Stomach smooth muscle (tissue), 2 donors: Measurements from ENCODE around the gene HACL1.
"Not testable (repeated sequence)": the region's sequence is repeated elsewhere in the genome, so short reads cannot be mapped to it uniquely, and the experiment has no call there.

Source experiments
- H3K27ac ChIP-seq: one replicate; pipeline ENCODE4 v1.7.0; 2013; ENCODE audit warnings: mild to moderate bottlenecking, low read length, inconsistent platforms
- H3K27me3 ChIP-seq, 2 donors: one replicate each; pipeline ENCODE4 v1.7.0; 2013; ENCODE audit warnings: low read length in 2 of 2; ENCODE audit not compliant: insufficient read depth in 2 of 2, control insufficient read depth in 1 of 2
- H3K36me3 ChIP-seq, 2 donors: one replicate each; pipeline ENCODE4 v1.7.0; 2013; ENCODE audit warnings: low read length in 2 of 2; ENCODE audit not compliant: control insufficient read depth in 2 of 2, insufficient read depth in 2 of 2
- H3K4me1 ChIP-seq: one replicate; pipeline ENCODE4 v1.7.0; 2013; ENCODE audit warnings: low read length; ENCODE audit not compliant: control insufficient read depth, insufficient read depth
- H3K4me3 ChIP-seq, 2 donors: one replicate each; pipeline ENCODE4 v1.7.0; 2013; ENCODE audit warnings: low read length in 2 of 2
- H3K9ac ChIP-seq, 2 donors: one replicate each; pipeline ENCODE4 v1.7.0; 2013; ENCODE audit warnings: low read length in 2 of 2, mild to moderate bottlenecking in 1 of 2
- H3K9me3 ChIP-seq, 2 donors: one replicate each; pipeline ENCODE4 v1.7.0; 2013; ENCODE audit warnings: low read length in 2 of 2; ENCODE audit not compliant: control insufficient read depth in 2 of 2
- donor health status: healthy.
- donor health status: Pancreatic carcinoma.

Gene HACL1

GRCh38 chr3:15629860-15630597, 28.7 kb upstream of the HACL1 start:
- peak overlapping the region; percentile 0 to 6 for H3K9ac ChIP-seq
- no peak overlapping the region for H3K27ac ChIP-seq
- H3K36me3 ChIP-seq: peaks cover 0 to 3% of the 10 kb centered on the region in 2 donors
- peaks cover 21% of the 10 kb centered on the region for H3K4me1 ChIP-seq
- no peaks in the 10 kb centered on the region for H3K9me3 ChIP-seq
- no peaks in the 10 kb centered on the region for H3K27me3 ChIP-seq
- peak overlapping the region; percentile 32 to 64 for H3K4me3 ChIP-seq

GRCh38 chr3:15628967-15629366, 27.6 kb upstream of the HACL1 start:
- Histone ChIP-seq H3K4me3 (no peak overlapping the region), H3K27me3 (no peaks in the 10 kb centered on the region), H3K9me3 (no peaks in the 10 kb centered on the region), H3K9ac (no peak overlapping the region), H3K4me1 (peaks cover 13% of the 10 kb centered on the region), H3K27ac (no peak overlapping the region), H3K36me3 (peaks cover 0 to 3% of the 10 kb centered on the region in 2 donors)

- Histone ChIP-seq H3K27ac (no peak overlapping the region), H3K9me3 (no peaks in the 10 kb centered on the region), H3K4me3 (no peak overlapping the region), H3K4me1 (no peaks in the 10 kb centered on the region), H3K9ac (no peak overlapping the region), H3K27me3 (no peaks in the 10 kb centered on the region), H3K36me3 (peaks cover 0 to 5% of the 10 kb centered on the region in 2 donors)
Observed at GRCh38 chr3:15623535-15624440, 22.4 kb upstream of the HACL1 start.

GRCh38 chr3:15619659-15620464, 18.5 kb upstream of the HACL1 start:
- H3K9ac ChIP-seq, H3K27ac ChIP-seq, H3K4me1 ChIP-seq, H3K36me3 ChIP-seq, H3K4me3 ChIP-seq, H3K27me3 ChIP-seq, H3K9me3 ChIP-seq: not testable (repeated sequence)

- H3K9me3 ChIP-seq: no peaks in the 10 kb centered on the region
- no peak overlapping the region for H3K4me3 ChIP-seq
- no peak overlapping the region for H3K27ac ChIP-seq
- no peak overlapping the region for H3K9ac ChIP-seq
- peaks cover 0 to 3% of the 10 kb centered on the region in 2 donors for H3K36me3 ChIP-seq
- no peaks in the 10 kb centered on the region for H3K27me3 ChIP-seq
- H3K4me1 ChIP-seq: peaks cover 2% of the 10 kb centered on the region
Observed at GRCh38 chr3:15616053-15616452, 14.7 kb upstream of the HACL1 start.

- H3K27me3 ChIP-seq: no peaks in the 10 kb centered on the region
- H3K36me3 ChIP-seq: no peaks in the 10 kb centered on the region
- no peaks in the 10 kb centered on the region for H3K9me3 ChIP-seq
- no peak overlapping the region for H3K4me3 ChIP-seq
- no peak overlapping the region for H3K27ac ChIP-seq
- peaks cover 5% of the 10 kb centered on the region for H3K4me1 ChIP-seq
- no peak overlapping the region for H3K9ac ChIP-seq
Observed at GRCh38 chr3:15614958-15615357, 13.6 kb upstream of the HACL1 start.

GRCh38 chr3:15612001-15612400, 10.6 kb upstream of the HACL1 start:
- no peak overlapping the region for H3K9ac ChIP-seq
- H3K4me3 ChIP-seq: no peak overlapping the region
- no peaks in the 10 kb centered on the region for H3K36me3 ChIP-seq
- H3K4me1 ChIP-seq: peaks cover 7% of the 10 kb centered on the region
- no peak overlapping the region for H3K27ac ChIP-seq
- H3K27me3 ChIP-seq: no peaks in the 10 kb centered on the region
- H3K9me3 ChIP-seq: no peaks in the 10 kb centered on the region

- H3K9me3 ChIP-seq: no peaks in the 10 kb centered on the region
- no peak overlapping the region for H3K9ac ChIP-seq
- no peak overlapping the region for H3K4me3 ChIP-seq
- H3K27ac ChIP-seq: no peak overlapping the region
- no peaks in the 10 kb centered on the region for H3K36me3 ChIP-seq
- peaks cover 7% of the 10 kb centered on the region for H3K4me1 ChIP-seq
- H3K27me3 ChIP-seq: no peaks in the 10 kb centered on the region
Observed at GRCh38 chr3:15611018-15611417, 9.6 kb upstream of the HACL1 start.

- Histone ChIP-seq H3K9me3 (no peaks in the 10 kb centered on the region), H3K4me1 (peaks cover 7% of the 10 kb centered on the region), H3K36me3 (no peaks in the 10 kb centered on the region), H3K4me3 (no peak overlapping the region), H3K9ac (no peak overlapping the region), H3K27ac (no peak overlapping the region), H3K27me3 (no peaks in the 10 kb centered on the region)
Observed at GRCh38 chr3:15610082-15610759, 8.9 kb upstream of the HACL1 start.

- H3K27me3 ChIP-seq: no peaks in the 10 kb centered on the region
- no peaks in the 10 kb centered on the region for H3K36me3 ChIP-seq
- H3K4me3 ChIP-seq: no peak overlapping the region
- H3K27ac ChIP-seq: no peak overlapping the region
- peaks cover 15% of the 10 kb centered on the region for H3K4me1 ChIP-seq
- no peak overlapping the region for H3K9ac ChIP-seq
- H3K9me3 ChIP-seq: no peaks in the 10 kb centered on the region
Observed at GRCh38 chr3:15606434-15606891, 5.1 kb upstream of the HACL1 start.
